Neural progenitor cell (in vitro differentiated cells): ENCODE measurements around the gene RAI14.

Experiments used
- CTCF ChIP-seq: fragments of 200-600 bp; sonication (generic); IDR thresholded peaks from 2 replicates; pipeline ENCODE4 v1.5.1; 2017; ENCODE audit warnings: antibody characterized with exemption, mild to moderate bottlenecking
- EZH2 ChIP-seq: fragments of 200-600 bp; sonication (generic); IDR thresholded peaks from 2 replicates; pipeline ENCODE4 v1.6.1; 2017; ENCODE audit warnings: antibody characterized with exemption, mild to moderate bottlenecking, moderate library complexity

GRCh38 chr5:34844106-34844505 lies 188.0 kb downstream of the RAI14 start:
- TF ChIP-seq CTCF = no peak
- no peak for TF ChIP-seq EZH2
